DMS53 treated with DMSO at 0.1 percent for 48 hours (cell line): ENCODE measurements around the gene ZNF445.
A peak's percentile ranks its signal among the peaks of the same experiment; 100 is the strongest.
"Not testable (repeated sequence)": the region's sequence is repeated elsewhere in the genome, so short reads cannot be mapped to it uniquely, and the experiment has no call there.

Experiments used
- DNase-seq: peaks from one replicate; lab custom pipeline; 2025; ENCODE audit not compliant: unreplicated experiment; lab: John Stamatoyannopoulos, UW

The ZNF445 gene

GRCh38 chr3:44477312-44478030 lies at the start of gene ZNF445:
TSS of gene ZNF445 (minus strand) at chr3:44477670. CDS start at chr3:44455549, 22,121 bp downstream.
- DNase-seq, result peak; percentile 15

GRCh38 chr3:44525060-44525459 lies 47.6 kb upstream of the ZNF445 start:
- no peak for DNase-seq

GRCh38 chr3:44522494-44522933 lies 45.0 kb upstream of the ZNF445 start:
- DNase-seq, result no peak

- DNase-seq, result no peak
Measured at GRCh38 chr3:44521721-44522120, 44.3 kb upstream of the ZNF445 start.

GRCh38 chr3:44518782-44519156 lies 41.3 kb upstream of the ZNF445 start:
- no peak for DNase-seq

DNA sequence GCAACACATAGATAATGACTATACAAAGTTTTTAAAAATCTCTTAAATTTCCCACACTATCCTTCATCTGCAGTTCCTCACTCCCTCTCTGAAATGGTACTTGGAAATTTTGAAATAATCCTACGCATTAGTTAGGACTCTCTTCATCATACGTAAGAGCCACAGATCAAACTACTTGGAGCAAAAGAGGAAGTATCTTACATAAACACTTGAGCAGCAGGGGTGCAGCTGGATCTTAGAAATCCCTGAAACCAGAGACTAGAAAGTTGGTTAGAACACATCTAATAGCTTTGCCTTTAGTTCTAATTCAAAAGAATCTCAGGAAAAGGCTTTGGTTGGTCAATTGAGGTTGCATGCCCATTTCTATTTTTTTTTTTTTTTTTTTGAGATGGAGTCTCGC lies 38.8 kb upstream of the ZNF445 start:
- DNase-seq, result no peak

DNA sequence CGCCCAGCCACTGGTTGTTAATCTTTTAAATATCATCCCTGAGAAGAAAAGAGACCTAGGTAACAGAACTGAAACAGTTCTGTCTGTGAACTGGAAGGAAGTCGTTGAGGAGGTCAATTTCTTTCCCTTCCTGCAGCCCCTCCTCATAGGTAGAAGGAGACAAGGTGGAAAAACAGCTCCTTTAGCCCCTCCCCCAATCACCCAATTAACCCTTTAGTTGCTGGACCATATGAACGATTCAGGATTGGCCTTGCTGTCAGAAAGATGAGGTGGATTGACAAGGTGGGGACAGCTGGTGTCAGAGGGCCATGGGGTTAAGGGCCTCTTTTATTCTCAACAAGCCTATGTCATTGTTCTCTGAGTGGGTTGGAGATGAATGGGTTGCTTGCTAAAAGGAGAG lies 36.0 kb upstream of the ZNF445 start:
- no peak for DNase-seq

- DNase-seq, result no peak
Measured at GRCh38 chr3:44511238-44511566, 33.7 kb upstream of the ZNF445 start.

GRCh38 chr3:44510000-44510368 lies 32.5 kb upstream of the ZNF445 start:
- no peak for DNase-seq

DNA sequence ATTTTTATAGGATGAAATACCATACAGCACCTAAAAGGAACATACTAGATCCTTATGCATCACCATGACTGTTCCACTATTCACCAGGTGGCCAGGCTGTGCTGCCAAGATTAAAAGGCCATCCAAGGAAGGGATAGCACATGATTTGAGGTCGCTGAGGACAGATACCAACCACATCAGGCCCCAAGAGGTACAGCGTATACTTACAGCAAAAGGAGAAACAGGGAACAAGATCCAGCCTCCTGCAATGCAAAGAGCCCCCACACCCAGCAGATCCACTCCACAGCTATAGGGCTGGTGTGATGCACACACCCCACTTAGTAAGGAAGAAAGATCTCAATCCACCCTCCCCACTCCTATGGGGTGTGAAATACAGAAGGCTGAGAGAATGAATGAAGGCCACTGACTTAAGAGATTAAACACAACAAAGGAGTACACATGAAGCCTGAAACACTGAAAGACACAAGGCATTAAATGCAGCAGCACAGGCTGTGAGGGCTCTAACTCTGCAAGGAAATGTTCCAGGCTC lies 32.0 kb upstream of the ZNF445 start:
- DNase-seq, result no peak

- DNase-seq, result no peak
Measured at GRCh38 chr3:44506961-44507360, 29.5 kb upstream of the ZNF445 start.

GRCh38 chr3:44506556-44506955 lies 29.1 kb upstream of the ZNF445 start:
- DNase-seq, result no peak

DNA sequence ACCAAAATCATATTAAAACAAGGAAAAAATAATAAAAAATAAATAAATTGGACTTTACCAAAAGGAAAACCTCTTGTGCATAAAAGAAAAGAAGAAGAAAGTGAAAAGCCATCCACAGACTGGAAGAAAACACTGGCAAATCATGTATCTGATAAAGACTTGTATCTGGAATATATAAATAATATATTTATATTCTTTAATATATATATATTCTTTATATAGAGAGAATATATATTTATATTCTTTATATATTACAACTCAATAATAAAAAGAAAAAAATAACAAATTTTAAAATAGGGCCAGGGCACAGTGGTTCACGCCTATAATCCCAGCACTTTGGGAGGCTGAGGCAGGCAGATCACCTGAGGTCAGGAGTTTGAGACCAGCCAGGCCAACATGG lies 27.1 kb upstream of the ZNF445 start:
- no peak for DNase-seq

DNA sequence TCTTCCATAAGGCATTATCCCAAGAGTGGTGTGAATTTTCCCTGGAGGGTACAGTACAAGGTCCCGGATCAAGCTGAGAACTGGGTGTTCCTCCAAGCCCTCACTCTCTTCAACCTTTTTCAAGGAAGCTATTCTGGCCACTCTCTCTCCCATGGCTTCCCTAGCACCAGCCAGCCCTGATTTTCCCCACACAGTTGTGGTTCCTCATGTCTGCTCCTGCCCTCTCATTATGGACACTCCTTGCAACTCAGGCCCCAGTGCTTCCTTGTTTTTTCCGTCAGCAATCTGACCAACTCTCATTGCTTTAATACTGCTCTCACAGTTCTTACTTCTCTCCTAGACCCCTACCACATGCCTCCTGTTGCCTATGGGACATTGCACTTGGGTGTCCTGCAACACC lies 25.7 kb upstream of the ZNF445 start:
- DNase-seq, result not testable (repeated sequence)

DNA sequence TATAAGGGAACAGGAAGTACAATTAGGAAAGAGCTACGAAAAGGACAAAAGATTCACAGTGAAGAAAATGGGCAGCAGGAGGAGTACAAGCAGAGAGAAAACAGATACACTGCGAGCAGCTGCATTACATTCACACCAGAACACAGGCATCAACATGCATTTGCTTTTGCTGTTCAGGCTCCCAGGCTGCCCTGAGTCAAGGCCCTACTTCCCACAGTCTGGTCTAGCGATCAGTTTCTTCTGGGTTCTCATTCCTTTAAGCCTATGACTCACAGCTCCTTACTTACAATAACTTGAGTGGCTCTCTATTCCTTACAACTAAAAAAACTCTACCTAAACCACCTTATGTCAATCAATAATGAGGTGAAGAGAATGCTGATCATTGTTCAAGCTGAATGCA lies 24.5 kb upstream of the ZNF445 start:
- DNase-seq, result no peak

- not testable (repeated sequence) for DNase-seq
Measured at GRCh38 chr3:44499899-44500168, 22.4 kb upstream of the ZNF445 start.

DNA sequence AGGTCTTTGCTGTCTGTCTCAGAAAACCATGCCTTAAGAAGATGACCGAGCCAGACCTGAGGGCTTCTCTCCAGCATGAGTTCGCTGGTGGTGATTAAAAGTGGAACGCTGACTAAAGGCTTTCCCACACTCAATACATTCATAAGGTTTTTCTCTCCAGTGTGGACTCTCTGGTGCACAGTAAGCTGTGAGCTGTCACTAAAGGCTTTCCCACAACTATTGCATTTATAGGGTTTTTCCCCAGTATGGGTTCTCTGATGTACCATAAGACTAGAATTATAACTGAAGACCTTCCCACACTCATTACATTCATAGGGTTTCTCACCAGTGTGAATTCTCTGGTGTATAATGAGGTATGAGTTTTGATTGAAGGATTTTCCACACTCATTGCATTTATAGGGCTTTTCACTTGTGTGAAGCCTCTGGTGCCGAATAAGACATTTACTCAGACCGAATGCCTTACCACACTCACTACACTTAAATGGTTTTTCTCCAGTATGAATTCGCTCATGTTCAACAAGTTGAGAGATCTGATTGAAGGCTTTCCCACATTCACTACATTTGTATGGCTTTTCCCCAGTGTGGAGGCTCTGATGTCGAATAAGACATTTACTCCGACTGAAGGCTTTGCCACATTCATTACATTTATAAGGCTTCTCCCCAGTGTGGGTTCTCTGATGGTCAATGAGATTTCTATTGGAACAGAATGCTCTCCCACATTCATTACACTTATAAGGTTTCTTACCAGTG lies 21.9 kb upstream of the ZNF445 start:
- DNase-seq, result no peak

- no peak for DNase-seq
Measured at GRCh38 chr3:44495636-44496415, 18.4 kb upstream of the ZNF445 start.

DNA sequence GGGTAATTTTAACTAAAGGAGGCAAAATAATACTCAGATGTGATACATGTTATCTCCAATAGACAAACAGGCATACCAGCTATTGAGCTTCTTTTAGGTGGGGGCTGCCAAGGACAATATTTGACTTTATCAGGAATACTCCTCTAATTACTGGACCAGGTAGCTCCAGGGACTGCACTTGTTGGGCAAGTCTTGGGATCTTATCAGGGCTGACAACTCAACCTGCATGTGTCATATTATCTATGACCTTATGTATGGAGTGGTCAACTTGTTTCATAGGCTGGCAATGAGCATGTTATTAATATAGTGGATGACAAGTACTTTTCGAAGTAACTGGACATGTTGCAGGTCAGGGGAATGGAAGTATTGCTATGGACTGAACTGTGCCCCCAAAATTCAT lies 15.0 kb upstream of the ZNF445 start:
- no peak for DNase-seq

- DNase-seq, result no peak
Measured at GRCh38 chr3:44482721-44483120, 5.3 kb upstream of the ZNF445 start.

- no peak for DNase-seq
Measured at GRCh38 chr3:44478606-44479094, 1.2 kb upstream of the ZNF445 start.

- DNase-seq, result no peak
Measured at GRCh38 chr3:44478055-44478468, 592 bp upstream of the ZNF445 start.
